Activated CD4-positive, alpha-beta T cell treated with anti-CD3 and anti-CD28 coated beads for 24 hours (primary cell): ENCODE results near the gene HADHA.

Experiments
- DNase-seq, 2 donors: peaks; one replicate each; pipeline ENCODE4 v3.0.0-alpha.2; 2020; ENCODE audit warnings: low read depth in 2 of 2

Gene HADHA

GRCh38 chr2:26141145-26141769 is 103.2 kb downstream of the HADHA start:
- no peak for DNase-seq
